ENCODE data around the gene UBE2L6. TPM values are rescaled to one million over a fixed set of nuclear protein-coding genes. Genes with fewer than 3 reads are reported as not detected.

UBE2L6 gene
- total and polyA plus RNA-seq, 2 of the 4 experiments (the other 2 are of a cell fraction) = 37.5 to 46.7 TPM

DNA sequence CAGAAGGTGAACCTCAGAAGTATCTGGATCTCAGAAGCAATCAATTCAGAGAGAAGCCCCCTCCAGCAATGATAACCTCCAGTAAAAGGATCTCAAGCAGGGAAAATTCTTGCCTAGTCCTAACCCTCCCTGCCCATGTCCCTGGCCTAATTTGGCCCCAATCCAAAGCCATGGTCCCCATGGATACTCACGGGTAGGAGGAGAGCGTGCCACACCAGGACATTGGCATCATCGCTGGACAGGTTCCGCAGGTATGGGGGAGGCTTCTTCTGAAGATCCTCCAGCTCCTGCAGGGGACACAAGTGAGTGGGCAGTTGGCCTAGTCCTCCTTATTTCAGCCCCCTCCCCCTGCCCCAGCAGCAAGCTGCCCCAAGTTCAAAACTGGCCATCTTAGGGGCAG, 7.3 kb downstream of the UBE2L6 start:
- Histone ChIP-seq H4K91ac (ENCODE audit: insufficient read depth, low read depth, low read length) (no peak overlapping the region), H2AFZ (replicated peaks; ENCODE audit: low read length, poor library complexity) (no peak overlapping the region), H3K27me3 (ENCODE audit: control insufficient read depth, insufficient read depth, low read length) (no peaks in the 10 kb centered on the region), H4K20me1 (ENCODE audit: insufficient read depth, low read length) (0 out of 2 replicates have a peak, but pooled peaks cover 6% of the 10 kb centered on the region), H4K5ac (ENCODE audit: low read depth, low read length) (no peak overlapping the region), H3K14ac (replicated peaks; ENCODE audit: low read depth, low read length) (no peak overlapping the region), H4K8ac (ENCODE audit: low read depth in 2 of 2, low read length in 2 of 2) (no peak overlapping the region), H3K4me2 (ENCODE audit: low read depth, low read length) (no peak overlapping the region), H3K9me1 (ENCODE audit: insufficient read depth, low read length) (no peaks in the 10 kb centered on the region), H3K9ac (ENCODE audit: low read depth, low read length) (no peak overlapping the region), H3K23ac (ENCODE audit: low read depth, low read length) (no peak overlapping the region), H2BK120ac (ENCODE audit: low read depth, low read length) (no peak overlapping the region), H2BK5ac (ENCODE audit: low read depth, low read length, poor library complexity, severe bottlenecking) (no peak overlapping the region), H3K56ac (ENCODE audit: extremely low read depth, insufficient read depth, low read length) (no peak overlapping the region), H2AK9ac (replicated peaks; ENCODE audit: low read depth, low read length, poor library complexity) (no peak overlapping the region), H3K4me1 (ENCODE audit: control insufficient read depth, insufficient read depth, low read length) (no peaks in the 10 kb centered on the region), H3K9me3 (ENCODE audit: control insufficient read depth, insufficient read depth, low read length) (no peaks in the 10 kb centered on the region), H3K4me3 (ENCODE audit: insufficient read depth, low read depth, low read length) (no peak overlapping the region), H2AK5ac (ENCODE audit: low read depth, low read length) (no peak overlapping the region; the same call in 1 of the 2 replicates), H3K79me1 (ENCODE audit: low read depth in 1 of 2, low read length in 2 of 2) (0 out of 4 replicates have a peak, but pooled peaks cover 0 to 7% of the 10 kb centered on the region in 2 experiments), H2BK15ac (ENCODE audit: low read depth, low read length) (no peak overlapping the region), H3K4ac (ENCODE audit: low read depth, low read length) (no peak overlapping the region), H3K18ac (ENCODE audit: low read depth, low read length) (no peak overlapping the region), H3K27ac (ENCODE audit: insufficient read depth, low read length) (no peak overlapping the region), H3K36me3 (ENCODE audit: control insufficient read depth, insufficient read depth, low read length) (peaks cover 17% of the 10 kb centered on the region), H2BK20ac (ENCODE audit: low read depth, low read length) (no peak overlapping the region)
- in situ Hi-C loops (cut with MboI; ENCODE audit: low sequenced_read_pairs) (no loop called here), intact Hi-C loops (cut with micrococcal nuclease) (no loop called here), dilution Hi-C loops (cut with HindIII; ENCODE audit: low sequenced_read_pairs, unreplicated experiment) (no loop called here)
- POLR2A ChIA-PET (ENCODE audit: unreplicated experiment) = no interaction called here
- BruUV-seq (replicated peaks) = no TSS peak
- CTCF ChIA-PET = interaction anchor here (0.6 to 2.0 kb wide), 3 partner anchors 8 to 1017 kb away, joined by 3 to 10 read pairs (median 4); partner anchors contain the start of gene UBE2L6
- DNase-seq = no peak
- TF ChIP-seq POLR2A (IDR thresholded peaks at IDR 0.05; ENCODE audit: low read depth, low read length) (no peak), BHLHE40 (IDR thresholded peaks at IDR 0.05; ENCODE audit: low read depth, low read length) (no peak), NFE2L2 (IDR thresholded peaks at IDR 0.05; ENCODE audit: low read depth, low read length) (no peak)
- TF ChIP-seq, protein P1, sequence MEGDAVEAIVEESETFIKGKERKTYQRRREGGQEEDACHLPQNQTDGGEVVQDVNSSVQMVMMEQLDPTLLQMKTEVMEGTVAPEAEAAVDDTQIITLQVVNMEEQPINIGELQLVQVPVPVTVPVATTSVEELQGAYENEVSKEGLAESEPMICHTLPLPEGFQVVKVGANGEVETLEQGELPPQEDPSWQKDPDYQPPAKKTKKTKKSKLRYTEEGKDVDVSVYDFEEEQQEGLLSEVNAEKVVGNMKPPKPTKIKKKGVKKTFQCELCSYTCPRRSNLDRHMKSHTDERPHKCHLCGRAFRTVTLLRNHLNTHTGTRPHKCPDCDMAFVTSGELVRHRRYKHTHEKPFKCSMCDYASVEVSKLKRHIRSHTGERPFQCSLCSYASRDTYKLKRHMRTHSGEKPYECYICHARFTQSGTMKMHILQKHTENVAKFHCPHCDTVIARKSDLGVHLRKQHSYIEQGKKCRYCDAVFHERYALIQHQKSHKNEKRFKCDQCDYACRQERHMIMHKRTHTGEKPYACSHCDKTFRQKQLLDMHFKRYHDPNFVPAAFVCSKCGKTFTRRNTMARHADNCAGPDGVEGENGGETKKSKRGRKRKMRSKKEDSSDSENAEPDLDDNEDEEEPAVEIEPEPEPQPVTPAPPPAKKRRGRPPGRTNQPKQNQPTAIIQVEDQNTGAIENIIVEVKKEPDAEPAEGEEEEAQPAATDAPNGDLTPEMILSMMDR (conservative IDR thresholded peaks at IDR 0.05; ENCODE audit: low read depth, low read length) = no peak
- WGBS, 2 experiments (ENCODE audit: extremely low coverage in 2 of 2, insufficient read length in 1 of 2) = no CpG with 5 or more reads among the region's 4 CpGs
- ATAC-seq (ENCODE audit: low read depth) = no peak

Measured in IMR-90 (cell line).